ENCODE data around the gene ERP44. TPM values are rescaled to one million over a fixed set of nuclear protein-coding genes. Genes with fewer than 3 reads are reported as not detected.

The ERP44 gene
- total and polyA plus RNA-seq, 2 donors (not counting 3 experiments of a cell fraction or from before 2014, with no cell fraction given), result 9.9 to 21.4 TPM

GRCh38 chr9:100057624-100058023 lies 41.2 kb downstream of the ERP44 start:
- no peak overlapping the region for H3K4me2 ChIP-seq (ENCODE audit: insufficient read depth, low read length)
- no peak overlapping the region for H2AFZ ChIP-seq (ENCODE audit: low read depth, low read length)
- no peaks in the 10 kb centered on the region for H4K20me1 ChIP-seq (replicated peaks; ENCODE audit: control insufficient read depth, extremely low read depth, insufficient read depth, low read length)
- no peak overlapping the region for H3K27ac ChIP-seq (ENCODE audit: insufficient read depth, low read depth, low read length)
- FAIRE-seq (no peak), DNase-seq (ENCODE audit: low read depth, low spot score) (no peak)
- dilution Hi-C loops (cut with MboI; ENCODE audit: extremely low pct_ligation_motif_present, low sequenced_read_pairs) (no loop called here), intact Hi-C loops (cut with micrococcal nuclease) (no loop called here)
- TF ChIP-seq FOS (IDR thresholded peaks at IDR 0.05; ENCODE audit: borderline replicate concordance, insufficient read depth, low read length) (no peak), MAX (IDR thresholded peaks at IDR 0.05; ENCODE audit: insufficient read depth, insufficient read length) (no peak), JUN (IDR thresholded peaks at IDR 0.05; ENCODE audit: borderline replicate concordance, insufficient read depth, insufficient read length, low read depth) (no peak), GATA2 (IDR thresholded peaks at IDR 0.05; ENCODE audit: insufficient read depth, insufficient read length, low read depth, low read length) (no peak), CTCF (IDR thresholded peaks at IDR 0.05; ENCODE audit: extremely low read depth in 1 of 2, insufficient read depth in 1 of 2, low read depth in 1 of 2, low read length in 2 of 2) (no peak), EZH2 (IDR thresholded peaks at IDR 0.05; ENCODE audit: borderline replicate concordance, low read depth, low read length, severe bottlenecking) (no peak), MYC (IDR thresholded peaks at IDR 0.05; ENCODE audit: low read depth, low read length) (no peak), POLR2AphosphoS5 (IDR thresholded peaks at IDR 0.05; ENCODE audit: insufficient read depth, low read depth, low read length) (no peak), POLR2A (IDR thresholded peaks at IDR 0.05; ENCODE audit: low read depth, low read length) (no peak)
- peaks cover 0 to 2% of the 10 kb centered on the region in 2 experiments for H3K36me3 ChIP-seq (ENCODE audit: control insufficient read depth in 2 of 2, extremely low read depth in 1 of 2, insufficient read depth in 2 of 2, low read length in 2 of 2)
- H3K9ac ChIP-seq (replicated peaks; ENCODE audit: extremely low read depth, insufficient read depth, low read length), result no peak overlapping the region
- no peaks in the 10 kb centered on the region for H3K4me1 ChIP-seq (ENCODE audit: control insufficient read depth, extremely low read depth, insufficient read depth, low read length)
- BruUV-seq (replicated peaks), result no TSS peak
- H3K9me1 ChIP-seq (replicated peaks; ENCODE audit: control insufficient read depth, extremely low read depth, insufficient read depth, low read length), result no peaks in the 10 kb centered on the region
- H3K4me3 ChIP-seq (replicated peaks in 1 of 3; ENCODE audit: insufficient read depth in 1 of 3, low read depth in 1 of 3, low read length in 3 of 3), result no peak overlapping the region
- ChIA-PET CTCF (no interaction called here), POLR2A (no interaction called here)
- peaks cover 9% of the 10 kb centered on the region for H3K79me2 ChIP-seq (ENCODE audit: control insufficient read depth, insufficient read depth, low read length)
- H3K27me3 ChIP-seq (ENCODE audit: control insufficient read depth in 2 of 2, insufficient read depth in 2 of 2, low read length in 2 of 2), result no peaks in the 10 kb centered on the region
- no peaks in the 10 kb centered on the region for H3K9me3 ChIP-seq (replicated peaks; ENCODE audit: control insufficient read depth, insufficient read depth, low read length)

All from endothelial cell of umbilical vein (primary cell).